HG03159 (cell line): ENCODE results near the gene KLHL29.

Experiments
- ATAC-seq: cut with Tn5 transposase; IDR thresholded peaks from one replicate; pipeline ENCODE4 v1.9.1; 2021; ENCODE audit warnings: mild to moderate bottlenecking, moderate library complexity; ENCODE audit not compliant: unreplicated experiment

Gene KLHL29

GRCh38 chr2:23586741-23587306 is 201.8 kb downstream of the KLHL29 start:
- no peak for ATAC-seq

- ATAC-seq, result no peak
These were observed 202.4 kb downstream of the KLHL29 start for GRCh38 chr2:23587341-23587880.

GRCh38 chr2:23588106-23588505 is 203.1 kb downstream of the KLHL29 start:
- ATAC-seq, result no peak

- no peak for ATAC-seq
These were observed 203.7 kb downstream of the KLHL29 start for GRCh38 chr2:23588508-23589201.

- ATAC-seq, result no peak
These were observed 204.3 kb downstream of the KLHL29 start for GRCh38 chr2:23589220-23589647.

- ATAC-seq, result no peak
These were observed 204.8 kb downstream of the KLHL29 start for GRCh38 chr2:23589739-23590138.

GRCh38 chr2:23590241-23590869 is 205.4 kb downstream of the KLHL29 start:
- no peak for ATAC-seq

GRCh38 chr2:23591111-23591510 is 206.1 kb downstream of the KLHL29 start:
- ATAC-seq, result no peak

GRCh38 chr2:23592061-23592685 is 207.2 kb downstream of the KLHL29 start:
- ATAC-seq, result no peak

GRCh38 chr2:23592898-23593751 is 208.1 kb downstream of the KLHL29 start:
- no peak for ATAC-seq

GRCh38 chr2:23593752-23594459 is 208.9 kb downstream of the KLHL29 start:
- ATAC-seq, result no peak

GRCh38 chr2:23594460-23594825 is 209.5 kb downstream of the KLHL29 start:
- ATAC-seq, result no peak

- no peak for ATAC-seq
These were observed 210.0 kb downstream of the KLHL29 start for GRCh38 chr2:23595021-23595420.

- ATAC-seq, result no peak
These were observed 210.7 kb downstream of the KLHL29 start for GRCh38 chr2:23595601-23596251.

GRCh38 chr2:23596316-23596885 is 211.4 kb downstream of the KLHL29 start:
- no peak for ATAC-seq

- no peak for ATAC-seq
These were observed 212.7 kb downstream of the KLHL29 start for GRCh38 chr2:23597687-23598086.

- ATAC-seq, result no peak
These were observed 214.0 kb downstream of the KLHL29 start for GRCh38 chr2:23599006-23599405.

GRCh38 chr2:23599667-23600066 is 214.7 kb downstream of the KLHL29 start:
- no peak for ATAC-seq

GRCh38 chr2:23600346-23600745 is 215.4 kb downstream of the KLHL29 start:
- ATAC-seq, result no peak
